ENCODE results near the gene CCDC85C. TPM values are rescaled to one million over a fixed set of nuclear protein-coding genes. Genes with fewer than 3 reads are reported as not detected.

Gene CCDC85C
- total and polyA plus RNA-seq, 2 experiments from 2014 or later = 4.5 to 24.9 TPM

GRCh38 chr14:99460793-99461192 lies 143.2 kb downstream of the CCDC85C start:
- Histone ChIP-seq H3K27ac (ENCODE audit: low read depth) (no peak overlapping the region), H3K4me1 (ENCODE audit: insufficient read depth) (peaks cover 29% of the 10 kb centered on the region), H3F3A (replicated peaks; ENCODE audit: low read depth) (peaks cover 3% of the 10 kb centered on the region; the same call in 1 of the 2 replicates), H3K36me3 (ENCODE audit: insufficient read depth) (peaks cover 10% of the 10 kb centered on the region; the same call in 1 of the 2 replicates), H4K20me1 (replicated peaks; ENCODE audit: insufficient read depth) (peaks cover 10% of the 10 kb centered on the region), H3K4me2 (no peak overlapping the region), H3K9me2 (ENCODE audit: insufficient read depth) (no peaks in the 10 kb centered on the region), H2AFZ (no peak overlapping the region), H3K4me3 (no peak overlapping the region), H3K27me3 (ENCODE audit: insufficient read depth) (no peaks in the 10 kb centered on the region), H3K79me2 (replicated peaks; ENCODE audit: insufficient read depth) (peaks cover 28% of the 10 kb centered on the region)
- Mint-ChIP-seq H3K27ac (peak overlapping the region; percentile 5; the same call in 1 of the 2 replicates), H3K4me3 (no peak overlapping the region), H3K36me3 (ENCODE audit: low read depth) (peaks cover 23% of the 10 kb centered on the region), H3K9me3 (no peaks in the 10 kb centered on the region), H3K4me1 (peaks cover 35% of the 10 kb centered on the region), H3K27me3 (ENCODE audit: insufficient read depth, low read depth, poor library complexity) (peaks cover 5% of the 10 kb centered on the region)
- ATAC-seq (peak; percentile 89), DNase-seq (ENCODE audit: low spot score) (peak; percentile 22)
- TF ChIP-seq, protein P1, sequence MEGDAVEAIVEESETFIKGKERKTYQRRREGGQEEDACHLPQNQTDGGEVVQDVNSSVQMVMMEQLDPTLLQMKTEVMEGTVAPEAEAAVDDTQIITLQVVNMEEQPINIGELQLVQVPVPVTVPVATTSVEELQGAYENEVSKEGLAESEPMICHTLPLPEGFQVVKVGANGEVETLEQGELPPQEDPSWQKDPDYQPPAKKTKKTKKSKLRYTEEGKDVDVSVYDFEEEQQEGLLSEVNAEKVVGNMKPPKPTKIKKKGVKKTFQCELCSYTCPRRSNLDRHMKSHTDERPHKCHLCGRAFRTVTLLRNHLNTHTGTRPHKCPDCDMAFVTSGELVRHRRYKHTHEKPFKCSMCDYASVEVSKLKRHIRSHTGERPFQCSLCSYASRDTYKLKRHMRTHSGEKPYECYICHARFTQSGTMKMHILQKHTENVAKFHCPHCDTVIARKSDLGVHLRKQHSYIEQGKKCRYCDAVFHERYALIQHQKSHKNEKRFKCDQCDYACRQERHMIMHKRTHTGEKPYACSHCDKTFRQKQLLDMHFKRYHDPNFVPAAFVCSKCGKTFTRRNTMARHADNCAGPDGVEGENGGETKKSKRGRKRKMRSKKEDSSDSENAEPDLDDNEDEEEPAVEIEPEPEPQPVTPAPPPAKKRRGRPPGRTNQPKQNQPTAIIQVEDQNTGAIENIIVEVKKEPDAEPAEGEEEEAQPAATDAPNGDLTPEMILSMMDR (conservative IDR thresholded peaks at IDR 0.05; ENCODE audit: low read depth in 2 of 2) = 0 out of 4 replicates have a peak, but pooled peaks of 1 of the 2 experiments have one; percentile 22
- TF ChIP-seq STAT1 (IDR thresholded peaks at IDR 0.05; ENCODE audit: unreplicated experiment) = no peak

DNA sequence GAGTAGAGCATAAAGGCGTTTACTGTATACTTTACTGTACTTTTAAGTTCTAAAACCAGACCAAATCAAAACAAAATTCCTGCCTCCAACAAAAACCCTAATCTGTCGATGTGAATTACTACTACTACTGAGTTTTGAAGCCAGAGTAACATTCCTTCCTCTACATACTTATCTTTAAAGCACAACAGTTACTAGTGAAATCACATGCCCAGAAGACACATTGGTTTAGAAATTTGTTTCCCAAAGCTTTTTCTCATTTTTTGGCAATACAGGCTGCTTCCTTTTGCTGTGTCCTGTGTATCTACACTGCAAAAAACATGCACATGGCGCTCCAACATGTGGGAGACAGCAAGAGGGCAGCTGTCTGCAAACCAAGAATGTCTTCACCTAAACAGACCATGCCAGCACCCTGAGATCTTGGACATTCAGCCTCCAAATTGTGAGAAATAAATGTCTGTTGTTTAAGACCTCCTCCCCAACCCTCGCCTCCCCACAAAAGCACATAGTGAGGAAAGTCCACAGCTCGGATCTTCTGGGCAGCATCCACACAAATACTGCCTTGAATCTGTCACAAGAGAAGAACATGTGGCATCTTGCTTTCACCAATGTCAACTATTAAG lies 144.4 kb downstream of the CCDC85C start:
- Histone ChIP-seq H3F3A (replicated peaks; ENCODE audit: low read depth) (0 out of 2 replicates have a peak, but pooled peaks cover 3% of the 10 kb centered on the region), H3K27ac (ENCODE audit: low read depth) (peak overlapping the region; percentile 17; the same call in 1 of the 2 replicates), H3K4me3 (no peak overlapping the region), H3K27me3 (ENCODE audit: insufficient read depth) (no peaks in the 10 kb centered on the region), H3K79me2 (replicated peaks; ENCODE audit: insufficient read depth) (peaks cover 20% of the 10 kb centered on the region), H2AFZ (no peak overlapping the region), H3K4me2 (no peak overlapping the region), H3K9me2 (ENCODE audit: insufficient read depth) (no peaks in the 10 kb centered on the region), H3K36me3 (ENCODE audit: insufficient read depth) (peaks cover 10% of the 10 kb centered on the region; the same call in 1 of the 2 replicates), H3K4me1 (ENCODE audit: insufficient read depth) (peaks cover 29% of the 10 kb centered on the region), H4K20me1 (replicated peaks; ENCODE audit: insufficient read depth) (peaks cover 10% of the 10 kb centered on the region)
- ATAC-seq = no peak
- peaks cover 2% of the 10 kb centered on the region for H3K27me3 Mint-ChIP-seq (ENCODE audit: insufficient read depth, low read depth, poor library complexity)
- peaks cover 21% of the 10 kb centered on the region for H3K36me3 Mint-ChIP-seq (ENCODE audit: low read depth)
- no peak overlapping the region for H3K4me3 Mint-ChIP-seq
- no peak overlapping the region for H3K27ac Mint-ChIP-seq
- no peak for DNase-seq (ENCODE audit: low spot score)
- H3K9me3 Mint-ChIP-seq = no peaks in the 10 kb centered on the region
- peaks cover 35% of the 10 kb centered on the region for H3K4me1 Mint-ChIP-seq
- TF ChIP-seq, protein P2, sequence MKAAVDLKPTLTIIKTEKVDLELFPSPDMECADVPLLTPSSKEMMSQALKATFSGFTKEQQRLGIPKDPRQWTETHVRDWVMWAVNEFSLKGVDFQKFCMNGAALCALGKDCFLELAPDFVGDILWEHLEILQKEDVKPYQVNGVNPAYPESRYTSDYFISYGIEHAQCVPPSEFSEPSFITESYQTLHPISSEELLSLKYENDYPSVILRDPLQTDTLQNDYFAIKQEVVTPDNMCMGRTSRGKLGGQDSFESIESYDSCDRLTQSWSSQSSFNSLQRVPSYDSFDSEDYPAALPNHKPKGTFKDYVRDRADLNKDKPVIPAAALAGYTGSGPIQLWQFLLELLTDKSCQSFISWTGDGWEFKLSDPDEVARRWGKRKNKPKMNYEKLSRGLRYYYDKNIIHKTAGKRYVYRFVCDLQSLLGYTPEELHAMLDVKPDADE (IDR thresholded peaks at IDR 0.05) = no peak
- TF ChIP-seq, protein P1 (conservative IDR thresholded peaks at IDR 0.05; ENCODE audit: low read depth in 2 of 2) = no peak
- no peak for TF ChIP-seq CREB1 (CRISPR knock-in tag; IDR thresholded peaks at IDR 0.05; ENCODE audit: low read depth)
- no peak for TF ChIP-seq ZNF462 (CRISPR knock-in tag; IDR thresholded peaks at IDR 0.05)
- TF ChIP-seq POLR2AphosphoS5 (IDR thresholded peaks at IDR 0.05; ENCODE audit: low read depth) = no peak
- TF ChIP-seq ZNF331 (CRISPR knock-in tag; IDR thresholded peaks at IDR 0.05; ENCODE audit: low read depth) = no peak
- no peak for TF ChIP-seq NANOG (IDR thresholded peaks at IDR 0.05; ENCODE audit: borderline replicate concordance)
- no peak for TF ChIP-seq EZH2 (IDR thresholded peaks at IDR 0.05; ENCODE audit: low read depth, unreplicated experiment)
